Left renal cortex interstitium (tissue), 4 donors: ENCODE results near the gene USP40. TPM values are rescaled to one million over a fixed set of nuclear protein-coding genes. Genes with fewer than 3 reads are reported as not detected.

Experiments used
- DNase-seq, 4 donors: peaks; one replicate each; pipeline ENCODE4 v3.0.0-alpha.2; 2013; ENCODE audit warnings: low read depth in 4 of 4, low spot score in 2 of 4, missing footprints in 1 of 4
- polyA plus RNA-seq, 4 donors: library from polyadenylated mRNA; unstranded; fragments of 120-200 nt; gene quantifications; one replicate each; pipeline ENCODE4 v1.2.1, GENCODE V29; 2013; ENCODE audit not compliant: insufficient read length in 4 of 4

Gene USP40
- polyA plus RNA-seq, 4 donors = 40.8 to 58.8 (median 46.3) TPM

DNA sequence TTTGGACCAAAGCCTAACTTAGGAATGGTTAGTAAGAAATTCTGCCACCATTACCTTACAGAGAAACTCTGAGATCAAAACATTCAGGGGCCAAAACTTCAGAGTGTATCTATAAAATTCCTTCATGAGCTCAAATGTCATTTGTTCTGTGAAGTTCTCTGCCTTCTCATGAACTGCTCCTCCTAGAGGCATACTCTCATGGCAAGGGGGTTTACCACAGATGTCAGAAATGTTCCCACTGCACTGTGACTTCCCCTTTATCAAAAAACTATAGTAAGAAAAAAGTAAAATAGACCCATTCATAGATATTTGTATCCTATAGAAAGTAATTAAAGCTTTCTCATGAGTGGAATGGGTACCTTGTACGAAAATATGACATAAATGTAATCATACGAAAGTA is 68.5 kb downstream of the USP40 start:
- no peak for DNase-seq

DNA sequence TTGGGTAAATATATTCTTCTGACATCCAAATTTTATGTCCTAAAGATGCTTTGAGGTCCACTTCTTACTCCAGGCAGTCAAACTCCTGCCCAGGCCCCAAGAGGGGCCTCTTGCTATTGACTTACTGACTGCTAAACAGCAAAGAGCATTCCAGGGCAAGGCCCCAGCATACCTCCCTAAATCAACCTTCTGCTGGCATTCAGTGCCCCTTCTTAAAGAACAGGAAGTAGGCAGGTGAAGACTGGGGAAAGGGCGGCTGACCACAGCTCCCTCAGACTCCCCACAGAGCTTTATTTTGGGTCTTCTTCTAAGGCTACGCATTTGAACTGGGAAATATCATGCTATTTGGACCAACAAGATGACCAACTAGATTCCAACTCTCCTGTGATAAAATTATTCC is 68.9 kb downstream of the USP40 start:
- no peak for DNase-seq

DNA sequence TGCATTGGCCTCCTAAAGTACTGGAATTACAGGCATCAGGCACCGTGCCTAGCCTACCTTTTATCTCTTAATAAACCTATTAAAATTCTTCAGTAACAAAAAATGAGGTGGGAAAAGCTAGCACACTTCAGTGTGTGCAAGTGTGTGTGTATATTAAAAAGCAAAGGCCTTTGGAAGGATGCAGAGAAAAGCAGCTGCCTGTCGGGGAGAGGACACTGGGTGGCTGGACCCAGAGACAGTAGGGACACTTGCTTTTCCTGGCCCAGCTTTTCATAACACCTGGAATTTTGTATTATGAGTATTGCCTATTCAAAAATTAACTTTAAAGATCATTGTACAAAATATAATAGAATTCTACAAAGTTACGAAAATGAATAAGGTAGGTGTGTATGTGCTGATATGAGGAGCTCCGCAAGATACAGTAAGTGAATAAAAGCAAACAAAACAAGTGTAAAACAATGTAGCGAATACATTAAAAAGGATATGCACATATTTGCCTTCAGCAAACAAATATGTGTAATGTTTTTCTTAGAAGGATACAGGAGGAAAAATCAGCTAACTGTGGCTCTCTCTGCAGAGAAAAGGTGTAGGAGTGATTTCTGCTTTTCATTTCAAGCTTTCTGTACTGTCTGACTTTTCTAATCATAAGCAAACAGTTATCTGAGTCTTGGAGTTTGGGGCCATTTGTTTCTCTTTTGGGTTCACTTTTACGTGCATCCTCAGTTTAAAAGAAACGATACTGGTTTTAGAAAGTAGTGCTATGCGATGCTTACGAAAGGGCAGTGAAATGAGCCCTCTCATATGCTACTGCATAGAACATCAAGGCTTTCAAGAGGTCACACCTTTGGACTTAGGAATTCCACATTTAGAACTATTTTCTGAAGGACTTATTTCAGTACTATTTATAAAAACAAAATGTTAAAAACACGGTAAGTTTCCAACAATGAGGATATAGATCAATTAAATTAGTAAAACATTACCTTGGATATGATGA is 70.8 kb downstream of the USP40 start:
- no peak for DNase-seq

DNA sequence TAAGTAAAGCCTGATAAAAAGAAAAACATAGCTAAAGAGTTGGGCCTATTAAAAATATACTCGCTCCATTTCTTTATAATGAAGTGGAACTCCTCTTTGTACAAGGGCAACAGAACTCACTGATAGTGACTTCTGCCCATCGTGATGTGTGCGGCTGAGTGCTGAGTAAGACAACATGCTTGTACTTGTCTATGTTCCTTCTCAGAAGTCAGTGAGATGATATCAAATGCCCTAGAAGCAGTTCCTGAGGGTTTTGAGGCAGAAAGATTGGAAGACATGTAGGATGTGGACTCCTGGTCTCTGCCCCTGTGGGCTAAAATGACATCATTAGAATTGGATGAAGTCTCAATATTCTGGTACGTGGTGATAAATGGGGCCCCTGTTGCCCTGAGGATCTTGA is 73.8 kb downstream of the USP40 start:
- DNase-seq = no peak

DNA sequence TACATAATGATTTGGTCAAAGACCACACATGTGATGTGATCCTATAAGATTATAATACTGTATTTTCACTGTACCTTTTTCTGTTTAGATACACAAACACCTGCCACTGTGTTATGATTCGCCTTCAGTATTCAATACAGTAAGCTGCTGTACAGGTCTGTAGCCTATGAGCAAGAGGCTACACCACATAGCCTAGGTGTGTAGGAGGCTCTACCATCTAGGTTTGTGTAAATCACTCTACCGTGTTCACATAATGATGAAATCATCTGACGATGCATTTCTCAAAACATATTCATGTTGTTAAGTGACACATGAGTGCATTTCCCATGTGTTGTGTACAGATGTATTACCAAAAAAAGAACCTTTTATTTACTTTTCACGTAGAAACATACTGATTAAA is 74.5 kb downstream of the USP40 start:
- no peak for DNase-seq

DNA sequence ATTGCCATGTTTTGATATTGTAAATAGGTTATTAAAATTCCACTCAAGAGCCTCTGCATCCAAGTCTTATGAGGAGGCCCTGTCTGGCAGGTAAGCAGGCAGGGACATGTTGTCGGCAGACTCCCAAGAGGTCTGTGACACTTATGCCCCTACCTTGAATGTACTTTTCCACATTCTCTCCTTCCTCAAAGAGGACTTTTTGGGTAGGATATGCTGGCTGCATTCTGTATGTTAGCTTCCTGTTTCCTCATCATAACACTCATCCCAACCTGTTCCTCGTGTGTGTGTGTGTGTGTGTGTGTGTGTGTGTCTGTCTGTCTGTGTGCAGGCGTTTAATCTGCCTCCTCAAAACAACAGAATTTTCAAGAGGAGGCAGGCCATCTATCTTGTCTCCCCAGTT is 75.3 kb downstream of the USP40 start:
- no peak for DNase-seq

DNA sequence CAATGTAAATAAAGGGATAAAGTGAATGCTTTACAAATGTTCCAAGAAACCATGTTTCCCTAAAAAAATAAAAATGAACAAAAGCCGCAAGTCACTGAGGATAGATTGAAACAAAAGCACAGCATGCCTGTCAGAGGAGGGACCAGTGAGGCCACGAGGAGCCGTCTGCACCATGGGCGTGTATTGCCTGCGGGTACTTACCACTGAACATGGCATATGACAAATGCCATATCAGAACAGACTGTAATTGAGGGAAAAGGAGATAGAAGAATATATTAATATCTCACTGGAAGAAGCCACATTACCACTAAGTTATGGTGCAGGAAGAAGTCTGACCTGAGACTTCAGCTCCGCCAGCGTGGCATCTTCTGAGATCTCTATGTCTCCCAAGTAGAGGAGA is 75.8 kb downstream of the USP40 start:
- no peak for DNase-seq

DNA sequence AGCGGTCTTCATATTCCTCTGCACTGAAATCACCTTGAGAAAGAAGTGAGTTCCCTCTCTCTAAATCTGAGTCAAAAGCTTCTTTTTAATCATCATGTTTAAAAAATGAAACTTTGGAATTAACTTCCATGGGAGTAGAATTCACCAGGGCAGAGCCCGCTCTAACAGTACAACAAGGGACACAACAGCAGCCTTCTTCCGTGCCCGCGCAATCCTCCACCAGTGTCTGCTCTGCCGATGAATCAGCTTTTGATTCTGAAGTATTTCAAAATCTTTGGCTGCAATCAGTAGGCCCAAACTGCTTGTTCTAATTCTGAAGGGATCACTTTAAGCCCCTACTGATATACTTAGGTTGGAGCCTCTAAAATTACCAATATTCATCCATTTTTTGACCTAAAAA is 76.9 kb downstream of the USP40 start:
- no peak for DNase-seq

DNA sequence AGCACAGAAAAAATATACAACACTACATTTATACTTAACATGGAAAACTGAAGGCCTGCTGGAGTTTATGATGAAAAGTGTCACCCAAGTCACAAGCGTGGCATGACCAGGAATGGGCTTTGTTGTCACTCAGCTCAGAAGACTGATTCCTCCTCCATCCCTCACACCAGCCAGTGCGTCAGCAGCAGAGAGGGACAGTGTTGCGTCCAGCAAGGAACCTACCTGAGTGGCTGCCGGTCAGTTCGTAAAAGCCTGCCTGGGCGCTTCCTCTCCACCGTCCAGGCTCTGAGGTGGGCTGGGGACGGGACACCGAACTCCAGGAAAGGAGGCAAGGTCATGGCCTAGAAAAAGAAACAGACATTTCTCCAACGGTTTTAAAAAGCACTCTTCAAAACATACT is 77.4 kb downstream of the USP40 start:
- DNase-seq = no peak

DNA sequence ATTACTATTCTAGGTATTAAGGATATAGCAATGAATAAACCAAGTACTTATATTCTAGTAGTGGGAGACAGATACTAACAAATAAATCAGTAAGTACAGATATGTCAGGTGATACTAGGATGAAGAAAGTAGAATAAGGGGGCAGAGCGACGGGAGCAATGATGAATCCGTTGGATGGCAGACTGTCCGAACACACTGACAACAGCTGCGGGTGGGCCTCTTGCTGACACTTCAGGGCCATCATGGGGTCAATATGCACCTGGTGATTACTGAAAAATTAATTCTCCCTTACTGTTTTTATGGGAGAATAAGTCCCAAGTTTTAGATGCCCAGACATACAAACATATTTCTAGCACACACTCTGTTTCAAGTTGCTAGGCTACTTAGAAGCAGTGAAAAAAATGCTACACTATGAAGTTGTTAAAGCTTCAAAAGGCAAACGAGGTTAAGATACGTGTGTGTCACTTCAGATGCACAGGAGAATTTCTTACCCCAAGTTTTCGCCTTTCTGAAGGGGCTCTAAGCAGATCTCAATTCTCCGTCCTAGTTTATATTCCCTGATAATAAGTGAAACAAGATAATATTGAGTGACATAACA is 78.7 kb downstream of the USP40 start:
- no peak for DNase-seq

DNA sequence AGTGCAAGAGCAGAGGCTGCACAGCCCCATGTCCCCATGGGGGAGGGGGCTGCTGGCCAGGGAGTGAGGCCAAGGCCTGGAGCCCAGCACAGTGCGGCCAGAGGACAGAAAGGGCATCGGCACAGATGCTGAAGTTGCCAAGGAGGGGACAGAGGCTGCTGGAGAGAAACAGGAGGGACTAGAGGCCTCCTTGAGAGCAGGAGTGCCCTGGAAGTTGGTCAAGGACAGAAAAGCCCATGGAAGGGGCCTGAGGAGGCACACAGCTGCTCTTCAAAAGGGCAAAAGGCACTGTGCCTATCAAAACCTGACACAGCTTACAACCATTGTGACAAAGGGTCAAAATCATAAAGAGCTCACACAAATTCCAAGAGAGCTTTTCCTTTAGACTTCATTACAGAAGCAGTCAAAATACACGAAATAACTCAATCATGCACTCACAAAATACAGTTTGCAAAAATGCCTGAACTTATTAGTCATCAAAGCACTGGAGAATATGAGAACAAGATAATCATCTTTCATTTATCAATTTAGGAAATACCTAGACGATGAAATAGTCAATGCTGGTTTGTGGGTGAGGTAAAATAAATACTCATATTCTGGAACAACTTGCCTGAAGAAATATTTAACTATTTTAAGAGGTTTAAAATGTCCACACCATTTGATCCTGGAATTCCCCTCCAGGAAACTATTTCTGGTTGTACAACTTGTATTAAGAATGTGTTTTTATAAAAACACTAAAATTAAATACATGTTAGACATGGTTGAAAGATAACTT is 79.6 kb downstream of the USP40 start:
- DNase-seq = no peak

DNA sequence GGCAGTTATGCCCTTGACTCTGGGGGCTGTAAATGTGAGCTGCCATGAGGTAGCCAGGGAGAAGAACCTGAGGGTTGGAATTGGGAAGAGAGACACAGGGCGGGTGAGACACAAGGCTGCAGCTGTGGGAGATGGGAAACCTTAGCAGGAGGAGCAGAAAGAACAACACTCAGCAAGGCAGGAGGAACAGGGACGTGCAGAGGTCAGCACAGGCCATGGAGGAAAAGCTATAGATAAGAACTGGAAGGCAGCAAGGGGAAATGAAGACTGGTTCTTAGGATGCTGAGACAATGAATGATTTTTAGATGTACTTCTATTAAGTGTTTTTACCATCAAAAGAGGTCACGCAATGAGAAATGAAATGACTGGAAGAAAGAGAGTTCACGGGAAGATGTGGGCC is 80.2 kb downstream of the USP40 start:
- no peak for DNase-seq

DNA sequence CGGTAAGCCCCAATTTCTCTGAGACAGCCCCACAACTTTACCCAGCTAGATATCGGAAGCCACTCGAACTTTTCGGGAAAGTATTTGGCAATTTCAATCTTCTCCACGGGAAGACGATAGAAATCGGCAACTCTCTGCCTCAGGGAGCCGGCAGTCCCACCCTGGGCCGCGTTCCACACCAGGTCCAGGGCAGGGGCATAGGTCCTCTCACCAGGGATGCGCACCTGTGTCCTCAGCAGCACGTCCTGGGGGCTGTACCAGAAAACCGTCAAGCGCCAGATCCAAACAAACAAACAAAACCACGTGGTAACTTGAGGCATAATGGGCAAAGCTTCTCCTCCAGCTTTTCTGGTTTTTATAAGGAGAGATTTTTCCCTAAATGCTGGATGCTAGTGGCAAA is 80.9 kb downstream of the USP40 start:
- no peak for DNase-seq

DNA sequence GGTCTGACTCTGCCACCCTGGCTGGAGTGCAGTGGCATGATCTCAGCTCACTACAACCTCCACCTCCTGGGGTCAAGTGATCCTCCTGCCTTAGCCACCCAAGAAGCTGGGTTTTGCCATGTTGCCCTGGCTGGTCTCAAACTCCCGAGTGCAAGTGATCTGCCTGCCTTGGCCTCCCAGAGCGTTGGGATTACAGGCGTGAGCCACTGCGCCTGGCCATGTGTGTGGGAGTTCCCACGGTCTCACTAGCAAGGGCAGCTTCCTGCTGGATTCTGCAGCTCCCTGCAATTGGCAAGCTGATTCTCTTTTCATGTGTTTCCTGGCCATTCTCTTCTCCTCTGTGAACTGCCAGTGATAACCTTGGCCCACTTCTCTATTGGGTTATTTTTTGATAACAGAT is 84.0 kb downstream of the USP40 start:
- DNase-seq = no peak

DNA sequence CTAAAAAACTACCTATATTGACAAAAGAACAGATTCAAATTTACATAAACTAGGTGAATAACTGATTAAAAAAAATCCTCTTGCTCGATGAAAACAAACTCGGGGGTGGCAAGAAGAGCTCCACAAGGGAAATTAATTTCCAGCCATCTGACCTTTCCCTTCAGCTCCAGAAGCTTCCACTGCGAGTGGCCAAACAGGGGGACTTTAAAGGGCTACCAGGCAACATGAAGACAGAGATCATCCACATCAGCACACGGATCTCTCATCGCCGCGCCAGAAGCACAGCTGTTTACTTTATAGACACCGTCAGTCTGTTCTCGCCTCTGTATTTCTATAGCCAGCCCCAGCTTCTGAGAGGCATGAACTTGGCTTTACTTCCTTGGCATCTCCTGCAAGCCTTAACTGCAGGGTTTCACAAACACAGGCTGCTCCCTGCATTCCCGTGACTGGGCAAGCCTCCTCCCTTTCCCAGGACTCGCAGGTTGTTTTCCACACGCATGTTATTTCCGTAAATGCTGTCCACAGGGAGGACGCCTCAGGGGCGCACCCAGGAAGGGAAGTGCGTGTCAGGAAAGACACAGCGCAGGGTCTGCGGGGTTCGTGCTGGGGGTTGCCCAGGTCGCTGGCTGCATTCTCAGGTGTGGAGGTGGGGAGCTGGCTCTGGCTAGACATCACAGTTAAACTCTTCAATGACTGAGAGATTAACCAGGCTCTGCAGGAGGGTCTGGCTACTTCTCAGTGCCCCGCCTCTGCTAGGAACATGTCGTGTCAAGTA is 85.0 kb downstream of the USP40 start:
- no peak for DNase-seq

DNA sequence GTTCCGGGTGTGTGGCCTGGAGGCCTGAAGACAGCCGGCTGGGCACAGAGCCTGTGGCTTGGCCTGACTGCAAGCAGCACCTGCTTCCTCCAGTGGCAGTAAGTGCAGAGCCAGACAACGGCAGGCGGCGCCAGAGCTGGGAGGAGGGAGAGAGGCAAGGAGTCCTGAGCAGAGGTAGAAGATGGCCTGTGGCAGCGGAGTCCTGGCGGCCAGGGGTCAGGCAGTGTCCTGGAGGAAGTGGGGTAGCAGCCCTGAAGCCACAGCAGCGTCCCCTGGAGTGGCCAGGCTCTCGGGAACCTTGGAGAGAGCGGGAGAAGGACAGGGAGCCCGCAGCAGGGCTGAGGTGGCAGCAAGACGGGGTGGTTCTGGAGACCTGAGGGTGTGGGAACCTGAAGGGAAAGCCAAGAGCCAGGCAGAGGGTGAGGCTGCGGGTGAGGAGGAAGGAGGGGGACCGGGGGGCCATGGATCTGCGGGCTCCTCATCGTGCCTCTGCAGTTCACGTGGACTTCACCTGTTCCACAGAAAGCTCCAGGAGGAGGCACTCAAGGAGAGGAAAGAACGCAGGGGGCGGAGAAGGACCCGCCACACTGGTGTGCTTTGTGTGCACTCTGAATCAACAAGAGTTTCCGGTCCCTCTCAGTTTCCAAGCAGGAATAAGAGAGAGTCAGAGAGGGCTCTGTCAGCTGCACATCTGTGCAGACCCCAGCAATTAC is 85.9 kb downstream of the USP40 start:
- DNase-seq = no peak

DNA sequence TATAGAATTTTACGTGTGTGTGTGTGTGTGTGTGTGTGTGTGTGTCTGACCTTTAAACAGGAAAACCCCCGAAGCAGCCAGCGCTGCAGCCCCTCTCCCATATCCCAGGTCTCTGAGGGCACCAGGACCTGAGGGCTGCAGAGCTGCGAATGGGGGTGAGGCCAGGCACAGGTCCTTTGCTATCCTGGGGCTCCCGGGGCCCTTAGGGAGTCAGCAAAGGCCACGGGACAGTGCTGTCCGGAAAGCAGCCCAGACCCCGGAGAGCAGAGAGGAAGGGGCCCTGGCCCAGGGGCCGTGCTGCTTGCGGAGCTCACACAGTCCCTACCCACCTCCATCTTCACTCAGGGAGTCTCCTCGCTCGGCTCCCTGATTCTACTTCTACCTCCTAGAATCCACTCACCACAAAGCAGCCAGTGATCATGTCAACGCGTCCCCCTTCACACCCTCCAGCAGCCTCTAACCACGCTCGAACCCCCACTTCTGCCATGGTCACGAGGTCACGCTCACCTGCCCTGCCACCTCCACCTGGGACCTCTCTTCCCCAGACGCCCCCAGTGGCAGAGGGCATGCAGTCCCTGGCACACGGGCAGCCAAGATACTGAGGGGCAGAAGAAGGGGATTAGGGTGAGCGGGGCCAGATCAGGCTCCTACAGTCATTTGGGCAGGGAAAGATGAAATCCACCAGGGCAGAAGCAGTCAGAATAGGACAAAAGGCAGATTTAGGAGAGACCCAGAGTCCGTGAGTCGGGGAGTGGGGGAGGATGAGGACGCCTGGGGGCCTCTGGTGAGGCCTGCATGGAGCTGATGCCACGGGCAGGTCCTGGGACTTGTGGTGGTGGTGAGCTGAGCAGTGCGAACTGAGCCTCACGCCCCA is 86.7 kb downstream of the USP40 start:
- DNase-seq = no peak

DNA sequence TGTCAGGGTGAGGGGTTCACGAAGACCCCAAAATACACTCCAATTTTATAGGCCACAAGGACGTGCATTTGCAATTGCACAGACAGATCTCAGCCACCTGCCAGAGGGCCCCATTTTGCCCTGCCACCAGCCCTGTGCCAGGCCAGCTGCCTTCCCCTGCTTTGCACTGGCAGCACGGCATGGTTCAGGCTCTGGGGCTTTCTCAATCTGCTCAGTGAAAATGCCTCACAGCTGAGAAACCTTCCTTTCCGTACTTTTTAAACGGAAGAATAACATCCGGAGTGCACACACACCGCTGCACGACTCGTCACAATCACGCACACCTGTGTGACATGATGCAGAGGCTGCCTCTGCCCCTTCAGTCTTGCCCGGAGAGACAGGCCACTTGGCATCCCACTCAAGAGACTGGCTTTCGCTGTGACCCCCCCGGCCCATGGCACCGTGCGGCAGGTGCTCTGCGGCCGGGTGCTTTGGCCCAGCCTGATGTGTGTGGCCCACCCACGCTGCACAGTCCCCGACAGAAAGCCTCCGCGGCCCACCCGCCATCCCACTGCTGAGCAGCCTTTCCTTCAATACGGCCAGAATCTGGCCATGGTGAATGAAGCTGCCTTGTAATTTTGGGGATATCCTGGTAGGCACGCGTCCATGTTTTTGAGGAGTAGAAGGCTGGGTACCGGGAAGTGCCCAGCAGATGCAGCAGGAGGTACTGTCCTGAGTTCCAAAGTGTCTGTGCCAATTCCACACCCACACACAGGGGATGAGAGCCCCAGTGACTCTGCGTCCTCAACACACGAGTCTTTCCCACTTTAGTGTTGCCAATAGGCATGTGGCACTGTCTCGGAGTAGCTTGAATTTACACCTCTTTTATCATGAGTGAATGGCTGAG is 88.8 kb downstream of the USP40 start:
- DNase-seq = no peak
